GM12878 (cell line): ENCODE results near the gene IGF2R. TPM values are rescaled to one million over a fixed set of nuclear protein-coding genes. Genes with fewer than 3 reads are reported as not detected.

Experiments used
- ATAC-seq: fragments of 200-7000 bp; cut with Tn5 transposase; 3 replicates; pipeline ENCODE4 v1.9.1; 2020; ENCODE audit warnings: mild to moderate bottlenecking, moderate library complexity
- BruUV-seq: library from RNA; stranded (reverse); fragments of 400-500 nt; replicated peaks from 2 replicates; lab custom pipeline; 2021; lab: Mats Ljungman, UMichigan
- CTCF ChIA-PET: fragments of 300-600 bp; sonication (Branson Sonifier 250); formaldehyde crosslinking; extraction: SDS; loops from one replicate; lab custom pipeline; 2021; ENCODE audit warnings: inconsistent platforms; lab: Yijun Ruan, JAX
- POLR2A ChIA-PET: fragments of 350-600 bp; formaldehyde crosslinking; extraction: SDS; loops from one replicate; lab custom pipeline; 2021; ENCODE audit warnings: inconsistent platforms; lab: Charles Lee
- RAD21 ChIA-PET: fragments of 300-600 bp; sonication (Branson Sonifier 250); formaldehyde crosslinking; loops from one replicate; lab custom pipeline; 2023; ENCODE audit warnings: antibody characterized with exemption; ENCODE audit not compliant: unreplicated experiment; lab: Charles Lee
- SMC1A ChIA-PET: fragments of 300-600 bp; sonication (Branson Sonifier 250); formaldehyde crosslinking; loops from one replicate; lab custom pipeline; 2023; ENCODE audit not compliant: unreplicated experiment, uncharacterized antibody; lab: Charles Lee
- DNase-seq: peaks from one replicate; pipeline ENCODE4 v3.0.0-alpha.2; 2011; ENCODE audit warnings: low read depth, low spot score
- FAIRE-seq: peaks from 3 replicates; lab custom pipeline; 2011; peaks lifted over from hg19 to GRCh38; lab: Jason Lieb, UNC
- H2AFZ ChIP-seq: 2 replicates; pipeline ENCODE4 v1.6.0; 2011; ENCODE audit warnings: low read depth, low read length, control low read depth; ENCODE audit not compliant: control insufficient read depth
- H3K27ac ChIP-seq: 2 replicates; pipeline ENCODE4 v1.5.1; 2011; ENCODE audit warnings: control low read depth; ENCODE audit not compliant: control insufficient read depth, insufficient read depth
- H3K27me3 ChIP-seq, 2 experiments: replicated peaks in 1 of 2; 2 replicates each; pipeline versions ENCODE4 v1.6.0 to v1.6.1; 2011; ENCODE audit warnings: low read length in 1 of 2; ENCODE audit not compliant: control insufficient read depth in 2 of 2, insufficient read depth in 2 of 2
- H3K36me3 ChIP-seq, 2 experiments: 2 replicates each; pipeline ENCODE4 v1.5.1; 2011; ENCODE audit warnings: low read length in 1 of 2; ENCODE audit not compliant: control insufficient read depth in 2 of 2, insufficient read depth in 2 of 2
- H3K4me1 ChIP-seq: 2 replicates; pipeline ENCODE4 v1.6.1; 2011; ENCODE audit warnings: mild to moderate bottlenecking, low read length, moderate library complexity, mixed read lengths; ENCODE audit not compliant: control insufficient read depth, insufficient read depth
- H3K4me2 ChIP-seq: 2 replicates; pipeline ENCODE4 v1.6.0; 2011; ENCODE audit warnings: control low read depth; ENCODE audit not compliant: control insufficient read depth, insufficient read depth
- H3K4me3 ChIP-seq: fragments of 200-600 bp; sonication (generic); 2 replicates; pipeline ENCODE4 v1.5.1; 2016
- H3K79me2 ChIP-seq: 2 replicates; pipeline ENCODE4 v1.6.0; 2011; ENCODE audit warnings: low read length; ENCODE audit not compliant: control insufficient read depth, insufficient read depth
- H3K9ac ChIP-seq: 2 replicates; pipeline ENCODE4 v1.8.0; 2011; ENCODE audit warnings: low read length, control low read depth, mixed read lengths; ENCODE audit not compliant: control insufficient read depth, insufficient read depth
- H3K9me3 ChIP-seq: replicated peaks from 3 replicates; pipeline ENCODE4 v1.5.1; 2011; ENCODE audit warnings: mild to moderate bottlenecking, low read length; ENCODE audit not compliant: control insufficient read depth, insufficient read depth
- H4K20me1 ChIP-seq: 2 replicates; pipeline ENCODE4 v1.6.0; 2011; ENCODE audit not compliant: control insufficient read depth, insufficient read depth
- CBFB ChIP-seq: IDR thresholded peaks from 2 replicates; pipeline ENCODE4 v1.6.1; 2016; ENCODE audit warnings: antibody characterized with exemption, low read depth
- EZH2 ChIP-seq: IDR thresholded peaks from 2 replicates; pipeline ENCODE4 v1.6.1; 2012; ENCODE audit warnings: low read depth, mild to moderate bottlenecking, control low read depth, inconsistent platforms, low read length, borderline replicate concordance; ENCODE audit not compliant: control insufficient read depth
- HDGF ChIP-seq: fragments of 450-650 bp; IDR thresholded peaks from 2 replicates; pipeline ENCODE4 v1.6.1; 2016; ENCODE audit warnings: antibody characterized with exemption
- IKZF2 ChIP-seq, 2 experiments: fragments of 450-650 bp; IDR thresholded peaks; 2 replicates each; pipeline ENCODE4 v1.6.1; 2017; ENCODE audit warnings: mild to moderate bottlenecking in 2 of 2, moderate library complexity in 2 of 2
- MYC ChIP-seq: IDR thresholded peaks from 2 replicates; pipeline ENCODE4 v1.6.1; 2011; ENCODE audit warnings: mild to moderate bottlenecking, low read length, moderate library complexity, inconsistent platforms; ENCODE audit not compliant: insufficient read depth, insufficient replicate concordance, insufficient read length, severe bottlenecking
- POLR2AphosphoS5 ChIP-seq: IDR thresholded peaks from 2 replicates; pipeline ENCODE4 v1.6.1; 2011; ENCODE audit warnings: mild to moderate bottlenecking, low read length, inconsistent platforms
- ZSCAN29 ChIP-seq: fragments of 450-650 bp; IDR thresholded peaks from 2 replicates; pipeline ENCODE4 v1.6.1; 2017; ENCODE audit warnings: mild to moderate bottlenecking, moderate library complexity
- WGBS: methylation state at CpG from one replicate; pipeline ENCODE4 v1.1.6; 2016; ENCODE audit warnings: low lambda C conversion rate; ENCODE audit not compliant: insufficient replicate concordance, insufficient coverage; ENCODE audit errors: missing lambda C conversion rate; 5-methylcytosine and 5-hydroxymethylcytosine counted together
- in situ Hi-C: fragments of 300-500 bp; cut with MboI; formaldehyde crosslinking; loops from 9 replicates; pipeline ENCODE4 v1.14.3; 2018; ENCODE audit warnings: mixed read lengths
- intact Hi-C: fragments of 100-400 bp; cut with micrococcal nuclease; formaldehyde crosslinking; loops from one replicate; pipeline ENCODE4 v1.14.2; 2022; ENCODE audit not compliant: unreplicated experiment
- polyA plus RNA-seq, 11 experiments: library from polyadenylated mRNA; depleted of rRNA in 4 of 11; unstranded in 6 of 11; stranded (reverse) in 5 of 11; fragments of >200 nt; fragmentation: Nextera tagmentation in 4 of 11; fragmentation: Illumina TruSeq in 1 of 11; extraction: Ambion mirVana in 4 of 11; extraction: Trizol in 1 of 11; gene quantifications; 1 replicate in 1 of 11; 2 replicates in 10 of 11; pipeline versions ENCODE4 v1.2.1 to v1.2.3, GENCODE V29; 2011 to 2016; ENCODE audit warnings: inconsistent platforms in 2 of 11, missing spikeins in 2 of 11, low read depth in 1 of 11
- total RNA-seq, 4 experiments: library from RNA; depleted of rRNA in 3 of 4; stranded (reverse); fragments of >200 nt in 3 of 4; fragmentation: Illumina TruSeq in 1 of 4; extraction: Trizol in 1 of 4; gene quantifications; 2 replicates each; pipeline versions ENCODE4 v1.2.1 to v1.2.3, GENCODE V29; 2013 to 2021
- TF ChIP-seq, protein P1 (sequence below): fragments of 450-650 bp; formaldehyde crosslinking; IDR thresholded peaks from 2 replicates; pipeline ENCODE4 v1.5.0; 2022; ENCODE audit warnings: mild to moderate bottlenecking, missing genetic modification characterization
- TF ChIP-seq, protein P2 (sequence below): fragments of 450-650 bp; formaldehyde crosslinking; IDR thresholded peaks from 2 replicates; pipeline ENCODE4 v1.4.0; 2022; ENCODE audit warnings: mild to moderate bottlenecking, moderate library complexity
- TF ChIP-seq, protein P3 (sequence below): IDR thresholded peaks from 2 replicates; pipeline ENCODE4 v1.6.1; 2011; ENCODE audit warnings: borderline replicate concordance, low read depth, mild to moderate bottlenecking, moderate library complexity, mixed read lengths, low read length; ENCODE audit not compliant: insufficient read depth; ENCODE audit errors: extremely low read length
- TF ChIP-seq, protein P4 (sequence below): fragments of 450-650 bp; IDR thresholded peaks from 2 replicates; pipeline ENCODE4 v1.6.1; 2017; ENCODE audit warnings: low read depth, mild to moderate bottlenecking, moderate library complexity
- TF ChIP-seq, protein P5 (sequence below): IDR thresholded peaks from 2 replicates; pipeline ENCODE4 v1.6.1; 2011; ENCODE audit warnings: low read depth, mild to moderate bottlenecking, low read length, moderate library complexity, borderline replicate concordance; ENCODE audit errors: extremely low read depth

IGF2R gene
- total and polyA plus RNA-seq, 10 of the 15 experiments (the other 5 are each of a cell fraction or from before 2014, with no cell fraction given): 1.00 to 40.1 (median 16.8) TPM

DNA sequence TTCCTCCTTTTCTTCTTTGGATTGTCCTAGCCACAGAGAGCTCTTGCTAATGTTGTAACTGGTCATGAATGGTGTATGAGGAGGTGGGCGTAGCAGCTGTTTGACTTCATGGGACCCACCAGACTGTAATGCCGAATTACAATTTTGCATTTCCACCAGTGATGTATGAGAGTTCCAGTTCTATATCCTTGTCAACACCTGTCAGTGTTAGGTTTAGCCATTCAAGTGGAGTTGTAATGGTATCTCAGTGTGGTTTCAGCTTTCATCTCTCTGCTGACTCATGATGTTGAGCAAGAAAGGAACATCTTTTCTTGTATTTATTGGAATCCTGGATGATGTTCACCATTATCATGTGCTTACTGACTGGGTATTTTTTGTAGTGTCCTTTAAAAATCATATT, 5.1 kb downstream of the IGF2R start:
- ChIA-PET POLR2A (interaction anchor here (0.8 to 8.4 kb wide), 5 partner anchors 6 to 65 kb away, joined by 3 to 92 read pairs (median 7); no protein-coding TSS in a partner anchor), RAD21 (interaction anchor here (1.0 to 2.6 kb wide), 6 partner anchors 9 to 253 kb away, joined by 3 to 14 read pairs (median 5); no protein-coding TSS in a partner anchor), SMC1A (interaction anchor here (0.6 to 15.0 kb wide), 12 partner anchors 7 to 1026 kb away, joined by 3 to 95 read pairs (median 4); no protein-coding TSS in a partner anchor), CTCF (interaction anchor here (0.6 to 1.9 kb wide), 6 partner anchors 9 to 75 kb away, joined by 3 to 7 read pairs (median 4); no protein-coding TSS in a partner anchor)
- Histone ChIP-seq H3K4me3 (no peak overlapping the region; the same call in none of the 2 replicates), H3K9ac (no peak overlapping the region), H3K4me1 (peaks cover 27% of the 10 kb centered on the region), H3K9me3 (no peaks in the 10 kb centered on the region), H3K36me3 (no peaks in the 10 kb centered on the region), H3K4me2 (peak overlapping the region; percentile 50; the same call in 1 of the 2 replicates), H4K20me1 (no peaks in the 10 kb centered on the region), H3K79me2 (peaks cover 97% of the 10 kb centered on the region), H3K27me3 (no peaks in the 10 kb centered on the region), H2AFZ (no peak overlapping the region), H3K27ac (peak overlapping the region; percentile 67; the same call in 1 of the 2 replicates)
- ATAC-seq (peak; percentile 45), DNase-seq (no peak), FAIRE-seq (peak; percentile 75)
- BruUV-seq: no TSS peak
- WGBS: 48% methylated on average over 2 of the region's 2 CpGs
- in situ Hi-C loops: no loop called here
- intact Hi-C loops: loop anchor here (5.0 to 10.0 kb wide), 2 partner anchors 187 to 929 kb away; partner anchors contain the start of genes TAGAP and TCP1
- TF ChIP-seq IKZF2 (IDR thresholded peaks at IDR 0.05) (peak in 1 of 2 experiments; percentile 50; a peak in 2 of 4 replicates), CBFB (no peak), ZSCAN29 (no peak), EZH2 (no peak), HDGF (no peak), MYC (no peak), POLR2AphosphoS5 (no peak)
- TF ChIP-seq, protein P1, sequence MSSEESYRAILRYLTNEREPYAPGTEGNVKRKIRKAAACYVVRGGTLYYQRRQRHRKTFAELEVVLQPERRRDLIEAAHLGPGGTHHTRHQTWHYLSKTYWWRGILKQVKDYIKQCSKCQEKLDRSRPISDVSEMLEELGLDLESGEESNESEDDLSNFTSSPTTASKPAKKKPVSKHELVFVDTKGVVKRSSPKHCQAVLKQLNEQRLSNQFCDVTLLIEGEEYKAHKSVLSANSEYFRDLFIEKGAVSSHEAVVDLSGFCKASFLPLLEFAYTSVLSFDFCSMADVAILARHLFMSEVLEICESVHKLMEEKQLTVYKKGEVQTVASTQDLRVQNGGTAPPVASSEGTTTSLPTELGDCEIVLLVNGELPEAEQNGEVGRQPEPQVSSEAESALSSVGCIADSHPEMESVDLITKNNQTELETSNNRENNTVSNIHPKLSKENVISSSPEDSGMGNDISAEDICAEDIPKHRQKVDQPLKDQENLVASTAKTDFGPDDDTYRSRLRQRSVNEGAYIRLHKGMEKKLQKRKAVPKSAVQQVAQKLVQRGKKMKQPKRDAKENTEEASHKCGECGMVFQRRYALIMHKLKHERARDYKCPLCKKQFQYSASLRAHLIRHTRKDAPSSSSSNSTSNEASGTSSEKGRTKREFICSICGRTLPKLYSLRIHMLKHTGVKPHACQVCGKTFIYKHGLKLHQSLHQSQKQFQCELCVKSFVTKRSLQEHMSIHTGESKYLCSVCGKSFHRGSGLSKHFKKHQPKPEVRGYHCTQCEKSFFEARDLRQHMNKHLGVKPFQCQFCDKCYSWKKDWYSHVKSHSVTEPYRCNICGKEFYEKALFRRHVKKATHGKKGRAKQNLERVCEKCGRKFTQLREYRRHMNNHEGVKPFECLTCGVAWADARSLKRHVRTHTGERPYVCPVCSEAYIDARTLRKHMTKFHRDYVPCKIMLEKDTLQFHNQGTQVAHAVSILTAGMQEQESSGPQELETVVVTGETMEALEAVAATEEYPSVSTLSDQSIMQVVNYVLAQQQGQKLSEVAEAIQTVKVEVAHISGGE (CRISPR knock-in tag): no peak
- TF ChIP-seq, protein P2, sequence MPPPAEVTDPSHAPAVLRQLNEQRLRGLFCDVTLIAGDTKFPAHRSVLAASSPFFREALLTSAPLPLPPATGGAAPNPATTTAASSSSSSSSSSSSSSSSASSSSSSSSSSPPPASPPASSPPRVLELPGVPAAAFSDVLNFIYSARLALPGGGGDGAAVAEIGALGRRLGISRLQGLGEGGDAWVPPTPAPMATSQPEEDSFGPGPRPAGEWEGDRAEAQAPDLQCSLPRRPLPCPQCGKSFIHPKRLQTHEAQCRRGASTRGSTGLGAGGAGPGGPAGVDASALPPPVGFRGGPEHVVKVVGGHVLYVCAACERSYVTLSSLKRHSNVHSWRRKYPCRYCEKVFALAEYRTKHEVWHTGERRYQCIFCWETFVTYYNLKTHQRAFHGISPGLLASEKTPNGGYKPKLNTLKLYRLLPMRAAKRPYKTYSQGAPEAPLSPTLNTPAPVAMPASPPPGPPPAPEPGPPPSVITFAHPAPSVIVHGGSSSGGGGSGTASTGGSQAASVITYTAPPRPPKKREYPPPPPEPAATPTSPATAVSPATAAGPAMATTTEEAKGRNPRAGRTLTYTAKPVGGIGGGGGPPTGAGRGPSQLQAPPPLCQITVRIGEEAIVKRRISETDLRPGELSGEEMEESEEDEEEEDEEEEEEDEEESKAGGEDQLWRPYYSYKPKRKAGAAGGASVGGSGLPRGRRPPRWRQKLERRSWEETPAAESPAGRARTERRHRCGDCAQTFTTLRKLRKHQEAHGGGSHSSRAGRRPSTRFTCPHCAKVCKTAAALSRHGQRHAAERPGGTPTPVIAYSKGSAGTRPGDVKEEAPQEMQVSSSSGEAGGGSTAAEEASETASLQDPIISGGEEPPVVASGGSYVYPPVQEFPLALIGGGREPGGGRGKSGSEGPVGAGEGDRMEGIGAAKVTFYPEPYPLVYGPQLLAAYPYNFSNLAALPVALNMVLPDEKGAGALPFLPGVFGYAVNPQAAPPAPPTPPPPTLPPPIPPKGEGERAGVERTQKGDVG (CRISPR knock-in tag): no peak
- TF ChIP-seq, protein P3, sequence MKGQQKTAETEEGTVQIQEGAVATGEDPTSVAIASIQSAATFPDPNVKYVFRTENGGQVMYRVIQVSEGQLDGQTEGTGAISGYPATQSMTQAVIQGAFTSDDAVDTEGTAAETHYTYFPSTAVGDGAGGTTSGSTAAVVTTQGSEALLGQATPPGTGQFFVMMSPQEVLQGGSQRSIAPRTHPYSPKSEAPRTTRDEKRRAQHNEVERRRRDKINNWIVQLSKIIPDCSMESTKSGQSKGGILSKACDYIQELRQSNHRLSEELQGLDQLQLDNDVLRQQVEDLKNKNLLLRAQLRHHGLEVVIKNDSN: no peak
- TF ChIP-seq, protein P4, sequence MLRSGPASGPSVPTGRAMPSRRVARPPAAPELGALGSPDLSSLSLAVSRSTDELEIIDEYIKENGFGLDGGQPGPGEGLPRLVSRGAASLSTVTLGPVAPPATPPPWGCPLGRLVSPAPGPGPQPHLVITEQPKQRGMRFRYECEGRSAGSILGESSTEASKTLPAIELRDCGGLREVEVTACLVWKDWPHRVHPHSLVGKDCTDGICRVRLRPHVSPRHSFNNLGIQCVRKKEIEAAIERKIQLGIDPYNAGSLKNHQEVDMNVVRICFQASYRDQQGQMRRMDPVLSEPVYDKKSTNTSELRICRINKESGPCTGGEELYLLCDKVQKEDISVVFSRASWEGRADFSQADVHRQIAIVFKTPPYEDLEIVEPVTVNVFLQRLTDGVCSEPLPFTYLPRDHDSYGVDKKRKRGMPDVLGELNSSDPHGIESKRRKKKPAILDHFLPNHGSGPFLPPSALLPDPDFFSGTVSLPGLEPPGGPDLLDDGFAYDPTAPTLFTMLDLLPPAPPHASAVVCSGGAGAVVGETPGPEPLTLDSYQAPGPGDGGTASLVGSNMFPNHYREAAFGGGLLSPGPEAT: no peak
- TF ChIP-seq, protein P5, sequence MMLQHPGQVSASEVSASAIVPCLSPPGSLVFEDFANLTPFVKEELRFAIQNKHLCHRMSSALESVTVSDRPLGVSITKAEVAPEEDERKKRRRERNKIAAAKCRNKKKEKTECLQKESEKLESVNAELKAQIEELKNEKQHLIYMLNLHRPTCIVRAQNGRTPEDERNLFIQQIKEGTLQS: no peak
